ENCODE measurements around the gene ARMH1.

The ARMH1 gene

GRCh38 chr1:44647896-44648295 lies 26.6 kb upstream of the ARMH1 start:
- Histone ChIP-seq H3K4me1 (ENCODE audit: control insufficient read depth in 1 of 2, insufficient read depth in 1 of 2, low read depth in 1 of 2, low read length in 1 of 2) (no peaks in the 10 kb centered on the region), H3K27me3 (no peaks in the 10 kb centered on the region), H3K36me3 (peaks cover 89% of the 10 kb centered on the region), H3K9me3 (no peaks in the 10 kb centered on the region), H3K4me3 (ENCODE audit: low read depth in 1 of 2, low read length in 1 of 2) (no peak overlapping the region), H3K27ac (no peak overlapping the region)
- TF ChIP-seq, protein P1, sequence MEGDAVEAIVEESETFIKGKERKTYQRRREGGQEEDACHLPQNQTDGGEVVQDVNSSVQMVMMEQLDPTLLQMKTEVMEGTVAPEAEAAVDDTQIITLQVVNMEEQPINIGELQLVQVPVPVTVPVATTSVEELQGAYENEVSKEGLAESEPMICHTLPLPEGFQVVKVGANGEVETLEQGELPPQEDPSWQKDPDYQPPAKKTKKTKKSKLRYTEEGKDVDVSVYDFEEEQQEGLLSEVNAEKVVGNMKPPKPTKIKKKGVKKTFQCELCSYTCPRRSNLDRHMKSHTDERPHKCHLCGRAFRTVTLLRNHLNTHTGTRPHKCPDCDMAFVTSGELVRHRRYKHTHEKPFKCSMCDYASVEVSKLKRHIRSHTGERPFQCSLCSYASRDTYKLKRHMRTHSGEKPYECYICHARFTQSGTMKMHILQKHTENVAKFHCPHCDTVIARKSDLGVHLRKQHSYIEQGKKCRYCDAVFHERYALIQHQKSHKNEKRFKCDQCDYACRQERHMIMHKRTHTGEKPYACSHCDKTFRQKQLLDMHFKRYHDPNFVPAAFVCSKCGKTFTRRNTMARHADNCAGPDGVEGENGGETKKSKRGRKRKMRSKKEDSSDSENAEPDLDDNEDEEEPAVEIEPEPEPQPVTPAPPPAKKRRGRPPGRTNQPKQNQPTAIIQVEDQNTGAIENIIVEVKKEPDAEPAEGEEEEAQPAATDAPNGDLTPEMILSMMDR (IDR thresholded peaks at IDR 0.05) = no peak

DNA sequence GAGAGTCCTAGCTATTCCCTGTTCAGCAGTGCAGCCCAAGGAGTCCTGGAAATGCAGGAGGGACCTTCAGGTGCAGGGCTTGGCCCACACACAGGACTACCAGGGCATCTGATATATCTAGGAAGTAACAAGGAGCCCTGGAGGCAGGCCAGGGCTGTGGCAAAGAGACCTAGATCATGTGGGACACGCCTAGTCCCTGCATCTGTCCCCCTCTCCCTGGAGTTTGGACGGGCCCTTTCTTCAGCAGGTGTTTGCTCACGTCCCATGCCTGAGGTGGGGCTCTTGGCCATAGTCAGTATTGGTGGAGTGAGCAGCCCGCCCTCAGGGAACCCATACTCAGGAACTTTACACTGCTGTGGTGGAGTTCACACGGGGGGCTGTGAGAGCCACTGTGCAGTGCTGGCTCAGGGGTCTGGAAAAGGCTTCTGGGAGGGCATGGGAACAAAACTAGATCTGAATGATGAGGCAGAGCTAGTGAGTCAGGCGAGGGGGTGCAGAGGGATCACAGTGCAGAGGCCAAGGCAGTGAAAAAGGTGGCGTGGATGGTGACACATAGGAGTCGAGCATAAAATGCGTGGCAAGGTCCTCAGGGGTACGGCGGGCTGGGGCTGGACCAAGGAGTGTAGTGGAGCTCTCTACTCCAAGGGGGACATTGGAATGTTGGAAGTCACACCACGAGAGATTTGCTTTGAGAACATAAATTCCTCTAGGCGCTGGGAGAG lies 25.8 kb upstream of the ARMH1 start:
- Histone ChIP-seq H3K27me3 (no peaks in the 10 kb centered on the region), H3K9me3 (no peaks in the 10 kb centered on the region), H3K4me1 (ENCODE audit: control insufficient read depth in 1 of 2, insufficient read depth in 1 of 2, low read depth in 1 of 2, low read length in 1 of 2) (no peaks in the 10 kb centered on the region), H3K4me3 (ENCODE audit: low read depth in 1 of 2, low read length in 1 of 2) (no peak overlapping the region), H3K36me3 (peaks cover 81% of the 10 kb centered on the region), H3K27ac (no peak overlapping the region)
- TF ChIP-seq, protein P1 (IDR thresholded peaks at IDR 0.05) = no peak

GRCh38 chr1:44649788-44650158 lies 24.7 kb upstream of the ARMH1 start:
- TF ChIP-seq, protein P1 (IDR thresholded peaks at IDR 0.05) = no peak
- Histone ChIP-seq H3K4me3 (ENCODE audit: low read depth in 1 of 2, low read length in 1 of 2) (no peak overlapping the region), H3K27me3 (no peaks in the 10 kb centered on the region), H3K27ac (no peak overlapping the region), H3K4me1 (ENCODE audit: control insufficient read depth in 1 of 2, insufficient read depth in 1 of 2, low read depth in 1 of 2, low read length in 1 of 2) (no peaks in the 10 kb centered on the region), H3K36me3 (peaks cover 70% of the 10 kb centered on the region), H3K9me3 (no peaks in the 10 kb centered on the region)

DNA sequence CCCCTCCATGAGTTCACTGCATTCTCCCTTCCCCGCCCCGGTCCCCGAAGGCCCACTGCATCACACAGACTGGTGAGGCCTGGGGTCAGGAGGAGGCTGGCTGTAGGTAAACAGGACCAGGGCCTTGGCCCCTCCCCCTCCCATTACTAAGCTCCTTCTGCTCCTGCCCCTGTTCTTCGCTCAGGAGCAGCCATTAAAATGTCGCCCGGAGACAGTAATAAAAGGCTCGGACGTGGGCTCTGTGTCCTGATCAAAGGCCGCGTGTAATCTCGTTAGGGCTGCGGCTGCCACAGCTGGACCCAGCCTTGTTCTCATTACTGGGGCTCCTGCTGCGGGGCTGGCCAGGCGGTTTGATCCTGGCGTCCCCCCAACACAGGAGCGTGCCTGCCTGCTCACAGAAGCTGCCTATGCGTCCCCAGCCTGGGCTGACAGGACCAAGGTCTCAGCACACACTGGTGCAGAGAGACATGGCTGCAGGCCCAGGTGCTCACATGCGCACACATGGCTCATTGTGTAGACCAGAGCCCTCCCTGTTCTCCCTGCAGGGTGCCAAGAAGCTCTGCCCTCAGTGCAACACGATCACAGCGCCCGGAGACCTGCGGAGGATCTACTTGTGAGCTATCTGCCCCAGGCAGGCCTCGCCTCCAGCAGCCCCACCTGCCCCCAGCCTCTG lies 24.2 kb upstream of the ARMH1 start:
- Histone ChIP-seq H3K27me3 (no peaks in the 10 kb centered on the region), H3K9me3 (no peaks in the 10 kb centered on the region), H3K4me1 (ENCODE audit: control insufficient read depth in 1 of 2, insufficient read depth in 1 of 2, low read depth in 1 of 2, low read length in 1 of 2) (no peaks in the 10 kb centered on the region), H3K27ac (no peak overlapping the region), H3K4me3 (ENCODE audit: low read depth in 1 of 2, low read length in 1 of 2) (no peak overlapping the region), H3K36me3 (peaks cover 65% of the 10 kb centered on the region)
- TF ChIP-seq, protein P1 (IDR thresholded peaks at IDR 0.05) = no peak

- H3K27ac ChIP-seq = no peak overlapping the region
- no peaks in the 10 kb centered on the region for H3K4me1 ChIP-seq (ENCODE audit: control insufficient read depth in 1 of 2, insufficient read depth in 1 of 2, low read depth in 1 of 2, low read length in 1 of 2)
- H3K4me3 ChIP-seq (ENCODE audit: low read depth in 1 of 2, low read length in 1 of 2) = no peak overlapping the region
- peaks cover 57% of the 10 kb centered on the region for H3K36me3 ChIP-seq
- no peaks in the 10 kb centered on the region for H3K9me3 ChIP-seq
- TF ChIP-seq, protein P1 (IDR thresholded peaks at IDR 0.05) = no peak
- no peaks in the 10 kb centered on the region for H3K27me3 ChIP-seq
These were observed 23.4 kb upstream of the ARMH1 start for GRCh38 chr1:44651069-44651468.
